ENCODE data around the gene ROR1. TPM values are rescaled to one million over a fixed set of nuclear protein-coding genes. Genes with fewer than 3 reads are reported as not detected.
A peak's percentile ranks its signal among the peaks of the same experiment; 100 is the strongest.

ROR1 gene
- total RNA-seq, 5 donors from 2014 or later (not counting 1 experiment from before 2014, with no cell fraction given) = 0.15 to 2.0 (median 0.33) TPM; not detected in 1

DNA sequence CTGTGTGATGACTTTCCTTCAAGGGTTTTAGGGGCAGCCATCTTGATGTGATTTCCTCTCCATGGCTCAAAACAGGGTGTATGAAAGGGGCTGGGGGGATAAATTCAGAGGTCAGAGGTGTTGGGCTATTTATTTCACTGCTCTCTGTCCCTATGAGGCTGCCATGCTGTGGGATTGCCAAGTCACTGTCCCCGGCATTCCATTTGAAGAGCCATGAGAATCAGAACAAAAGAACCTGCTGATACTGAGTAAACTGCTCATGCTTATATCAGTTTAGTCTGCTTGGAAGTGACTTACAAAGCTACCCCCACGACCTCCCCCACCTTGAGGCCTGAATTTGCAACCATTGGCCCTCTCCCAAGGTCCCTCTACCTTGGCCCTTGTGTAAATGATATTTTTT is 357.3 kb downstream of the ROR1 start:
- ChIA-PET CTCF (no interaction called here), POLR2A (interaction anchor here (0.5 kb wide), 2 partner anchors 531 to 569 kb away, joined by 3 to 8 read pairs; no protein-coding TSS in a partner anchor)
- no peak overlapping the region for H3K4me3 ChIP-seq (ENCODE audit: control insufficient read depth in 1 of 2, extremely low read depth in 1 of 2, low read length in 1 of 2)
- H3K27ac Mint-ChIP-seq = no peak overlapping the region
- no CpG with 5 or more reads among the region's 2 CpGs for WGBS (ENCODE audit: insufficient coverage)
- H3K36me3 Mint-ChIP-seq = no peaks in the 10 kb centered on the region
- no peaks in the 10 kb centered on the region for H3K27me3 ChIP-seq (replicated peaks in 1 of 2; ENCODE audit: control insufficient read depth in 2 of 2, extremely low read depth in 1 of 2, insufficient read depth in 2 of 2, low read length in 1 of 2)
- DNase-seq (no peak), ATAC-seq (replicated peaks in 1 of 4) (no peak)
- H3K9me3 Mint-ChIP-seq = no peaks in the 10 kb centered on the region
- H3K9me3 ChIP-seq = no peaks in the 10 kb centered on the region
- H3K36me3 ChIP-seq (ENCODE audit: control insufficient read depth in 2 of 2, extremely low read depth in 1 of 2, insufficient read depth in 1 of 2, low read length in 1 of 2) = no peaks in the 10 kb centered on the region
- no peak overlapping the region for H3K4me3 Mint-ChIP-seq
- no peak overlapping the region for H3K27ac ChIP-seq (ENCODE audit: low read length)
- peaks cover 0 to 2% of the 10 kb centered on the region in 2 donors for H3K27me3 Mint-ChIP-seq
- H3K4me1 Mint-ChIP-seq = no peaks in the 10 kb centered on the region
- H3K4me1 ChIP-seq (ENCODE audit: control insufficient read depth in 1 of 2, extremely low read depth in 1 of 2, insufficient read depth in 2 of 2, low read length in 2 of 2) = no peaks in the 10 kb centered on the region

DNA sequence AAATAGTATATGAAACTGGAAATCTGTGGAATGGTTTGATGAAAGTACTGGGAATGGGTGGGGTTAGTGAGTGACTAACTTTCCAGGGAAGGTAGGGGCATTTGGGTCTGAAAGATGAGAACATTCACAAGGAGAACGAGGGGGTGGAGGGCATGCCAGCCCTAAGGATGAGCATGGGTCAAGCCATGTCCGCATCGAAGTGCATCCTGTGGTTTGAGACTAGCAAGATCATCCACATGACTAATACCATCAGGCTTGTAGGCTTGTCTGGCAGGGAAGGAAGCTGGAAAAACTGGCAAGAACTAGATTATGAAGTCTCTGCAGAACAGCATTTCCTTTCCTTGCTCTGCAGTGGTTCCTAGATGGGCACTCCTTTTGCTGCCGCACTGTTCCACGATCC is 359.2 kb downstream of the ROR1 start:
- H3K4me1 Mint-ChIP-seq = no peaks in the 10 kb centered on the region
- H3K36me3 ChIP-seq (ENCODE audit: control insufficient read depth in 2 of 2, extremely low read depth in 1 of 2, insufficient read depth in 1 of 2, low read length in 1 of 2) = no peaks in the 10 kb centered on the region
- H3K27ac ChIP-seq (ENCODE audit: low read length) = no peak overlapping the region
- no peaks in the 10 kb centered on the region for H3K27me3 ChIP-seq (replicated peaks in 1 of 2; ENCODE audit: control insufficient read depth in 2 of 2, extremely low read depth in 1 of 2, insufficient read depth in 2 of 2, low read length in 1 of 2)
- 83% methylated on average over 2 of the region's 5 CpGs for WGBS (ENCODE audit: insufficient coverage)
- DNase-seq = no peak
- no peak for ATAC-seq (replicated peaks in 1 of 4)
- H3K4me3 Mint-ChIP-seq = no peak overlapping the region
- ChIA-PET POLR2A (no interaction called here), CTCF (interaction anchor here in 1 of 2 donors (0.6 kb wide), 1 partner anchor 112 kb away, joined by 4 read pairs; no protein-coding TSS in a partner anchor)
- H3K4me3 ChIP-seq (ENCODE audit: control insufficient read depth in 1 of 2, extremely low read depth in 1 of 2, low read length in 1 of 2) = no peak overlapping the region
- H3K4me1 ChIP-seq (ENCODE audit: control insufficient read depth in 1 of 2, extremely low read depth in 1 of 2, insufficient read depth in 2 of 2, low read length in 2 of 2) = no peaks in the 10 kb centered on the region
- no peaks in the 10 kb centered on the region for H3K9me3 Mint-ChIP-seq
- H3K27ac Mint-ChIP-seq = no peak overlapping the region
- no peaks in the 10 kb centered on the region for H3K9me3 ChIP-seq
- H3K36me3 Mint-ChIP-seq = no peaks in the 10 kb centered on the region
- peaks cover 0 to 2% of the 10 kb centered on the region in 2 donors for H3K27me3 Mint-ChIP-seq

DNA sequence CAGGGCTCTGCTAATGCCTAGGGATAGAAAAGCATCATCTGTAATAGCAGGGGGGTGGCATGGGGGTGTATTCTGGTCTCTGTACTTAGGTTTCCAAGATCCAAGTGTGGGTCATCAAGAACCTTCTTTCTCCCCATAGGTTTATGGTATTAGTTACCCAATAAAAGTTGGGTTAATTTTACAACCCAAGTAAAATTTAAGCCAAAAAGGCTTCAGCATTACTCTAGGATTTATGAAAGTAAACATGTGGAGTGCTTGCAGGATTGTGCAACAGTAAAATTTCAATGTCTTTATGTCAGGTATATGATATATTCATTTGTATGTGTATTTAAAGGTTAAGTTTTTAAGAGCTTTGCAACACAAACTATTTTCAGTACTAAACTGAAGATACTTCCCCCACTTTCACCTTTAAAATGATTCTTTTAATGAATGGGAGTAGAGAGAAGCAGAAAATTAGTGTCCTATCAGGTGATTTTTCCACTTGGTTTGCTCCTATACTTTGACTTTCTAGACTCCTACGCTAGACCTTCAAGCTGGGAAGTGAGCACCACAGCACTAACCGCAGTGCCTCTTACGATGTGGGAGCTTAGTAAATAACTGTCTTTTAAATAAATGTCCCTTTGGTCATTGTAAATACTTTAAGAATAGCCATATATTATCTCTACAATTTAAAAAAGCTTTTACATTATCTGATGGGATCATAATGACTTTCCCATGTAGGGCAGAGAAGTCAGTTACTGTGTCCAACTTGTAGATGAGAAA is 361.8 kb downstream of the ROR1 start:
- no peak overlapping the region for H3K4me3 ChIP-seq (ENCODE audit: control insufficient read depth in 1 of 2, extremely low read depth in 1 of 2, low read length in 1 of 2)
- Mint-ChIP-seq H3K36me3 (no peaks in the 10 kb centered on the region), H3K4me1 (no peaks in the 10 kb centered on the region), H3K4me3 (no peak overlapping the region), H3K27ac (no peak overlapping the region), H3K9me3 (no peaks in the 10 kb centered on the region), H3K27me3 (no peaks in the 10 kb centered on the region)
- no peaks in the 10 kb centered on the region for H3K9me3 ChIP-seq
- ChIA-PET CTCF (interaction anchor here (0.7 to 1.2 kb wide), 5 partner anchors 98 to 1608 kb away, joined by 3 to 4 read pairs (median 4); no protein-coding TSS in a partner anchor), POLR2A (no interaction called here)
- H3K36me3 ChIP-seq (ENCODE audit: control insufficient read depth in 2 of 2, extremely low read depth in 1 of 2, insufficient read depth in 1 of 2, low read length in 1 of 2) = no peaks in the 10 kb centered on the region
- no peak for ATAC-seq (replicated peaks in 1 of 4)
- no peak overlapping the region for H3K27ac ChIP-seq (ENCODE audit: low read length)
- H3K4me1 ChIP-seq (ENCODE audit: control insufficient read depth in 1 of 2, extremely low read depth in 1 of 2, insufficient read depth in 2 of 2, low read length in 2 of 2) = no peaks in the 10 kb centered on the region
- DNase-seq = no peak
- H3K27me3 ChIP-seq (replicated peaks in 1 of 2; ENCODE audit: control insufficient read depth in 2 of 2, extremely low read depth in 1 of 2, insufficient read depth in 2 of 2, low read length in 1 of 2) = no peaks in the 10 kb centered on the region
- no CpG with 5 or more reads among the region's 3 CpGs for WGBS (ENCODE audit: insufficient coverage)

DNA sequence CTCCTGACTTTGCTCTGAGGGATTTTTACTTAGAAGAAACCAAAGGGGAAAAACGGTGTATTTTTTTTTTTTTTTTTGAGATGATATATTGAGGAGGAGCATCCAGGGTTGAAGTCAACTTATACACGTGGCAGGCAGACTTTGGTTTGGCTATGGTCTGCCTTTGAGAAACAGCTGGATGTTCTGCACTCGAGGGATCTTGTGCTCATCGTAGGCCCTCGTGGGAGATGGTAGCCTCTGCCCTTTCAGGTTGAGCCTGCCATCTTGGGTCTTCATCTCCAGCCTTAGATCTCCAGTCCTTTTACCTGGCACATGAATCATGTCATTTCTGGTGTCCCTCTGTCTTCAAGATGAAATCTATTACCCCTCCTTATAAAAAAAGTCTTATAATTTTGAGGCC is 362.5 kb downstream of the ROR1 start:
- DNase-seq (no peak), ATAC-seq (replicated peaks in 1 of 4) (no peak)
- 73% methylated on average over 5 of the region's 5 CpGs for WGBS (ENCODE audit: insufficient coverage)
- Histone ChIP-seq H3K4me1 (ENCODE audit: control insufficient read depth in 1 of 2, extremely low read depth in 1 of 2, insufficient read depth in 2 of 2, low read length in 2 of 2) (no peaks in the 10 kb centered on the region), H3K27me3 (replicated peaks in 1 of 2; ENCODE audit: control insufficient read depth in 2 of 2, extremely low read depth in 1 of 2, insufficient read depth in 2 of 2, low read length in 1 of 2) (no peaks in the 10 kb centered on the region), H3K4me3 (ENCODE audit: control insufficient read depth in 1 of 2, extremely low read depth in 1 of 2, low read length in 1 of 2) (no peak overlapping the region), H3K27ac (ENCODE audit: low read length) (no peak overlapping the region), H3K9me3 (no peaks in the 10 kb centered on the region), H3K36me3 (ENCODE audit: control insufficient read depth in 2 of 2, extremely low read depth in 1 of 2, insufficient read depth in 1 of 2, low read length in 1 of 2) (no peaks in the 10 kb centered on the region)
- Mint-ChIP-seq H3K27me3 (no peaks in the 10 kb centered on the region), H3K4me3 (no peak overlapping the region), H3K27ac (no peak overlapping the region), H3K4me1 (no peaks in the 10 kb centered on the region), H3K36me3 (no peaks in the 10 kb centered on the region), H3K9me3 (no peaks in the 10 kb centered on the region)
- POLR2A ChIA-PET = no interaction called here
- CTCF ChIA-PET = interaction anchor here (0.7 to 1.5 kb wide), 6 partner anchors 97 to 1607 kb away, joined by 3 to 5 read pairs (median 4); no protein-coding TSS in a partner anchor

DNA sequence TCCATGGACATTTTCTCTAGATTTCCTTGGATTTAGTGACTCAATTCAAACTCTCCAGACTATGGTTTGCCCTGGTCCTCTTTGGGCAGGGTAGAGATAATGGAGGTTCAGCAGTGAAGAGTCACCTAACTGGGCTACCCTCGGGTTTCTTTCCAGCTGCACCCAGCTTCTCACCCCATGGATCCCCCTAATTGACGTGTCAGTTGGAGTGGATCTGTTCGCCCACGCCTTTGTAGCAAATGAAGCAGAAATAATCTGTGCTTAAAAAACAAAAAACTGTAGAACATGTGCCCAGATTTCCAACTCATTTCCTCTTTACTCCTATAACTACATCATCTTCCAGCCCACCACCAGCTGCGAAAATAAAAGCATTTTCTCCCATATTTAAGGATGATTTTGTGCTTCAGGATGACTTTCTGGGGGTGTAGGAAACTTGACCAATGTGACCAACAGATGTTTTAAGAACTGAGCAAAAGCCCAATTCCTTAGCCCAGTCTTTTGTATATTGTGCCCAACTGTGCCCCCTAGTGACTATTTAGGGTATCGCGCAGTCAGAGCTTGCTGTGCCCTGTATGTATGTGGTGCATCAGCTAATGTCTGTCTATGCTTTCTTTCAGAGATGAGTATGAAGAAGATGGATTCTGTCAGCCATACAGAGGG is 363.1 kb downstream of the ROR1 start:
- ChIA-PET CTCF (interaction anchor here (0.5 to 2.7 kb wide), 18 partner anchors 12 to 583 kb away, joined by 3 to 16 read pairs (median 4); no protein-coding TSS in a partner anchor), POLR2A (no interaction called here)
- peak in 34 of 35 experiments; percentile 4 to 76 (median 45) for DNase-seq
- no peak overlapping the region for H3K27ac Mint-ChIP-seq
- no peaks in the 10 kb centered on the region for H3K9me3 Mint-ChIP-seq
- peak; percentile 47 to 70 (median 66) for ATAC-seq (replicated peaks in 1 of 4)
- 44% methylated on average over 6 of the region's 7 CpGs for WGBS (ENCODE audit: insufficient coverage)
- H3K36me3 Mint-ChIP-seq = no peaks in the 10 kb centered on the region
- H3K27me3 Mint-ChIP-seq = peaks cover 0 to 3% of the 10 kb centered on the region in 2 donors
- H3K4me1 ChIP-seq (ENCODE audit: control insufficient read depth in 1 of 2, extremely low read depth in 1 of 2, insufficient read depth in 2 of 2, low read length in 2 of 2) = no peaks in the 10 kb centered on the region
- H3K27ac ChIP-seq (ENCODE audit: low read length) = no peak overlapping the region
- H3K9me3 ChIP-seq = no peaks in the 10 kb centered on the region
- H3K4me3 Mint-ChIP-seq = no peak overlapping the region
- no peaks in the 10 kb centered on the region for H3K4me1 Mint-ChIP-seq
- no peaks in the 10 kb centered on the region for H3K36me3 ChIP-seq (ENCODE audit: control insufficient read depth in 2 of 2, extremely low read depth in 1 of 2, insufficient read depth in 1 of 2, low read length in 1 of 2)
- H3K27me3 ChIP-seq (replicated peaks in 1 of 2; ENCODE audit: control insufficient read depth in 2 of 2, extremely low read depth in 1 of 2, insufficient read depth in 2 of 2, low read length in 1 of 2) = no peaks in the 10 kb centered on the region
- no peak overlapping the region for H3K4me3 ChIP-seq (ENCODE audit: control insufficient read depth in 1 of 2, extremely low read depth in 1 of 2, low read length in 1 of 2)

DNA sequence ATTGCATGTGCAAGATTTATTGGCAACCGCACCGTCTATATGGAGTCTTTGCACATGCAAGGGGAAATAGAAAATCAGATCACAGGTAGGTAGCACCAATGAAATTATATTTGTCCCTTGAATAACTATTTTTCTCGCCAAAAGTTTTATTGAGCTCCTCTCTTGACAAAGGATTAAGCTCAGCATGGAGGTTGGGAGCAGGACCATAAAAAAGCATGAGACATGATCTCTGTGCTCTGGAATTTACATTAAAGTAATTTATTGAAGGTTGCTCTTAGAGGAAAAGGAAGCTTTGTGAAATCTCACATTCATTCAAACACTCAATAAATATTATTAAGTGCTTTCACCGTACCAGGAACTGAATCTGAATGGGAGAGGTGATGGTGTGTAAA is 363.6 kb downstream of the ROR1 start:
- Mint-ChIP-seq H3K9me3 (no peaks in the 10 kb centered on the region), H3K27me3 (peaks cover 0 to 3% of the 10 kb centered on the region in 2 donors), H3K36me3 (no peaks in the 10 kb centered on the region), H3K27ac (no peak overlapping the region), H3K4me1 (no peaks in the 10 kb centered on the region), H3K4me3 (no peak overlapping the region)
- Histone ChIP-seq H3K4me1 (ENCODE audit: control insufficient read depth in 1 of 2, extremely low read depth in 1 of 2, insufficient read depth in 2 of 2, low read length in 2 of 2) (no peaks in the 10 kb centered on the region), H3K36me3 (ENCODE audit: control insufficient read depth in 2 of 2, extremely low read depth in 1 of 2, insufficient read depth in 1 of 2, low read length in 1 of 2) (no peaks in the 10 kb centered on the region), H3K27me3 (replicated peaks in 1 of 2; ENCODE audit: control insufficient read depth in 2 of 2, extremely low read depth in 1 of 2, insufficient read depth in 2 of 2, low read length in 1 of 2) (no peaks in the 10 kb centered on the region), H3K4me3 (ENCODE audit: control insufficient read depth in 1 of 2, extremely low read depth in 1 of 2, low read length in 1 of 2) (no peak overlapping the region), H3K27ac (ENCODE audit: low read length) (no peak overlapping the region), H3K9me3 (no peaks in the 10 kb centered on the region)
- CTCF ChIA-PET = interaction anchor here (0.5 to 2.7 kb wide), 20 partner anchors 9 to 584 kb away, joined by 3 to 16 read pairs (median 4); no protein-coding TSS in a partner anchor
- DNase-seq (no peak), ATAC-seq (replicated peaks in 1 of 4) (no peak)
- POLR2A ChIA-PET = no interaction called here
- 42% methylated on average over 2 of the region's 4 CpGs for WGBS (ENCODE audit: insufficient coverage)
